DOHH2 (cell line): ENCODE measurements around the gene DTNB.

Experiments
- H3F3A ChIP-seq: fragments of 200-600 bp; sonication (generic), shearing (Covaris generic); 2 replicates; pipeline ENCODE4 v1.6.0; 2016; ENCODE audit warnings: antibody characterized with exemption, mild to moderate bottlenecking; ENCODE audit not compliant: control insufficient read depth, insufficient read depth
- H3K27ac ChIP-seq: fragments of 200-600 bp; sonication (generic); 2 replicates; pipeline ENCODE4 v1.5.1; 2014; ENCODE audit warnings: low read depth, mild to moderate bottlenecking, low read length, moderate library complexity
- H3K27me3 ChIP-seq: fragments of 200-600 bp; sonication (generic); 2 replicates; pipeline ENCODE4 v1.6.1; 2014; ENCODE audit warnings: mild to moderate bottlenecking, low read length, mixed read lengths; ENCODE audit not compliant: control insufficient read depth
- H3K36me3 ChIP-seq: fragments of 200-600 bp; sonication (generic); 2 replicates; pipeline ENCODE4 v1.6.1; 2014; ENCODE audit warnings: mild to moderate bottlenecking, low read length, moderate library complexity, mixed read lengths; ENCODE audit not compliant: control insufficient read depth
- H3K4me1 ChIP-seq: fragments of 200-600 bp; sonication (generic); 2 replicates; pipeline ENCODE4 v1.6.1; 2014; ENCODE audit warnings: mild to moderate bottlenecking, low read length, mixed read lengths; ENCODE audit not compliant: control insufficient read depth
- H3K4me2 ChIP-seq: fragments of 200-600 bp; sonication (generic); 2 replicates; pipeline ENCODE4 v1.6.0; 2014; ENCODE audit warnings: mild to moderate bottlenecking, low read length, moderate library complexity
- H3K4me3 ChIP-seq: fragments of 200-600 bp; sonication (generic); 2 replicates; pipeline ENCODE4 v1.5.1; 2014; ENCODE audit warnings: mild to moderate bottlenecking, low read length, mixed read lengths
- H3K79me2 ChIP-seq: fragments of 200-600 bp; sonication (generic); 2 replicates; pipeline ENCODE4 v1.6.1; 2014; ENCODE audit warnings: mild to moderate bottlenecking, low read length, mixed read lengths; ENCODE audit not compliant: control insufficient read depth
- H3K9me2 ChIP-seq: fragments of 200-600 bp; sonication (generic); replicated peaks from 2 replicates; pipeline ENCODE4 v1.6.1; 2014; ENCODE audit warnings: mild to moderate bottlenecking, low read length, mixed read lengths; ENCODE audit not compliant: control insufficient read depth
- H3K9me3 ChIP-seq: fragments of 200-600 bp; sonication (generic); 2 replicates; pipeline ENCODE4 v1.6.1; 2014; ENCODE audit warnings: antibody characterized with exemption, low read length, mixed read lengths; ENCODE audit not compliant: control insufficient read depth, insufficient read depth
- H4K20me1 ChIP-seq: fragments of 200-600 bp; sonication (generic); 2 replicates; pipeline ENCODE4 v1.6.0; 2014; ENCODE audit warnings: low read depth, mild to moderate bottlenecking, antibody characterized with exemption, low read length, moderate library complexity; ENCODE audit not compliant: control insufficient read depth, insufficient read depth
- CTCF ChIP-seq: fragments of 200-600 bp; sonication (generic); IDR thresholded peaks from one replicate; pipeline ENCODE4 v1.5.1; 2014; ENCODE audit warnings: antibody characterized with exemption, mild to moderate bottlenecking, low read depth, low read length; ENCODE audit not compliant: poor library complexity, severe bottlenecking
- EZH2phosphoT487 ChIP-seq: fragments of 200-600 bp; sonication (generic); IDR thresholded peaks from 2 replicates; pipeline ENCODE4 v1.6.1; 2017; ENCODE audit warnings: borderline replicate concordance, mild to moderate bottlenecking, antibody characterized with exemption, low read length, moderate library complexity, mixed read lengths

DTNB gene

GRCh38 chr2:25701801-25702200 is 28.4 kb upstream of the DTNB start:
- H4K20me1 ChIP-seq, result no peaks in the 10 kb centered on the region
- H3K9me3 ChIP-seq, result no peaks in the 10 kb centered on the region
- H3K4me3 ChIP-seq, result no peak overlapping the region
- H3F3A ChIP-seq, result no peaks in the 10 kb centered on the region
- no peak for TF ChIP-seq EZH2phosphoT487
- no peak for TF ChIP-seq CTCF
- H3K36me3 ChIP-seq, result no peaks in the 10 kb centered on the region
- H3K4me2 ChIP-seq, result no peak overlapping the region
- peaks cover 7% of the 10 kb centered on the region; the same call in 1 of the 2 replicates for H3K27me3 ChIP-seq
- H3K4me1 ChIP-seq, result no peaks in the 10 kb centered on the region
- no peaks in the 10 kb centered on the region for H3K9me2 ChIP-seq
- H3K27ac ChIP-seq, result no peak overlapping the region
- H3K79me2 ChIP-seq, result no peaks in the 10 kb centered on the region

GRCh38 chr2:25700221-25700660 is 26.9 kb upstream of the DTNB start:
- no peaks in the 10 kb centered on the region for H4K20me1 ChIP-seq
- no peaks in the 10 kb centered on the region for H3K36me3 ChIP-seq
- peaks cover 7% of the 10 kb centered on the region; the same call in 1 of the 2 replicates for H3K27me3 ChIP-seq
- H3K4me1 ChIP-seq, result no peaks in the 10 kb centered on the region
- H3K27ac ChIP-seq, result no peak overlapping the region
- H3F3A ChIP-seq, result no peaks in the 10 kb centered on the region
- H3K79me2 ChIP-seq, result no peaks in the 10 kb centered on the region
- TF ChIP-seq EZH2phosphoT487 (no peak), CTCF (peak; percentile 77)
- no peak overlapping the region for H3K4me2 ChIP-seq
- H3K9me2 ChIP-seq, result no peaks in the 10 kb centered on the region
- H3K4me3 ChIP-seq, result no peak overlapping the region
- H3K9me3 ChIP-seq, result no peaks in the 10 kb centered on the region

GRCh38 chr2:25699216-25699615 is 25.8 kb upstream of the DTNB start:
- H3K4me2 ChIP-seq, result no peak overlapping the region
- TF ChIP-seq EZH2phosphoT487, result no peak
- TF ChIP-seq CTCF, result no peak
- no peaks in the 10 kb centered on the region for H3K36me3 ChIP-seq
- no peak overlapping the region for H3K27ac ChIP-seq
- H4K20me1 ChIP-seq, result no peaks in the 10 kb centered on the region
- no peaks in the 10 kb centered on the region for H3K9me3 ChIP-seq
- no peaks in the 10 kb centered on the region for H3K79me2 ChIP-seq
- no peaks in the 10 kb centered on the region for H3K4me1 ChIP-seq
- H3K27me3 ChIP-seq, result peaks cover 7% of the 10 kb centered on the region; the same call in 1 of the 2 replicates
- H3K4me3 ChIP-seq, result no peak overlapping the region
- no peaks in the 10 kb centered on the region for H3F3A ChIP-seq
- H3K9me2 ChIP-seq, result no peaks in the 10 kb centered on the region

DNA sequence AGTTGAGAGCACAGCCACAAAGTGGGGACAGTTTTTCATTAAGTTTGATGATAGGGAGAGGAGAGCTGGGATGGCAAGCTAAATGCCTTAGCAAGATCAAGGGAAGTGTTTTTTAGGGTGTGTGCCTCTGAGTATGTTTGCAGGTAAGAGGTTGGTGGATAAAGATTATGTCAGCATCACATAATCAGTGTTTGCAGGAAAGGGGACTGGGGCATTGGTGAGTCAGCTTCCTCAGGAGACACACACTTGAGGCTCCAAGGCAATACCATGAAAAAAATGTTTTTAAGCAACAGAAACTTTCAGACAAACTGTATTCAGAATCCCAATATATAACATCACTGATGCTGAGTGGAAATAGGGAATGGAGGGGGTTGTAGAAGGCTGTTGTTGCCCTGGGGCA is 25.4 kb upstream of the DTNB start:
- Histone ChIP-seq H3K79me2 (no peaks in the 10 kb centered on the region), H3K4me2 (no peak overlapping the region), H3K4me3 (no peak overlapping the region), H3K27ac (no peak overlapping the region), H3K27me3 (peaks cover 7% of the 10 kb centered on the region; the same call in 1 of the 2 replicates), H3K9me2 (no peaks in the 10 kb centered on the region), H4K20me1 (no peaks in the 10 kb centered on the region), H3K9me3 (no peaks in the 10 kb centered on the region), H3F3A (no peaks in the 10 kb centered on the region), H3K36me3 (no peaks in the 10 kb centered on the region), H3K4me1 (no peaks in the 10 kb centered on the region)
- TF ChIP-seq EZH2phosphoT487 (no peak), CTCF (no peak)
